NT2/D1 (cell line): ENCODE measurements around the gene PTBP3.
"Not testable (repeated sequence)": the region's sequence is repeated elsewhere in the genome, so short reads cannot be mapped to it uniquely, and the experiment has no call there.

Source experiments
- DNase-seq: peaks from one replicate; pipeline ENCODE4 v3.0.0-alpha.2; 2011; ENCODE audit warnings: low read depth, low spot score
- H3K27me3 ChIP-seq: 2 replicates; pipeline ENCODE4 v1.6.0; 2011; ENCODE audit warnings: mild to moderate bottlenecking; ENCODE audit not compliant: insufficient read length, insufficient read depth
- H3K36me3 ChIP-seq: 2 replicates; pipeline ENCODE4 v1.6.1; 2011; ENCODE audit warnings: mild to moderate bottlenecking, low read length, mixed read lengths; ENCODE audit not compliant: insufficient read depth, insufficient read length
- H3K4me1 ChIP-seq: 2 replicates; pipeline ENCODE4 v1.5.1; 2011; ENCODE audit not compliant: insufficient read depth, insufficient read length
- H3K4me3 ChIP-seq: 2 replicates; pipeline ENCODE4 v1.5.1; 2011; ENCODE audit warnings: low read depth; ENCODE audit not compliant: insufficient read length
- H3K9ac ChIP-seq: 2 replicates; pipeline ENCODE4 v1.6.0; 2011; ENCODE audit warnings: low read depth; ENCODE audit not compliant: insufficient read length
- H3K9me3 ChIP-seq: 2 replicates; pipeline ENCODE4 v1.5.1; 2011; ENCODE audit warnings: mild to moderate bottlenecking, low read length; ENCODE audit not compliant: insufficient read depth
- SUZ12 ChIP-seq: IDR thresholded peaks from 2 replicates; pipeline ENCODE4 v1.6.1; 2011; ENCODE audit not compliant: insufficient read length, insufficient read depth; ENCODE audit errors: extremely low read depth
- YY1 ChIP-seq: IDR thresholded peaks from 2 replicates; pipeline ENCODE4 v1.6.1; 2011; ENCODE audit not compliant: insufficient read length, insufficient read depth
- ZNF274 ChIP-seq: IDR thresholded peaks from 2 replicates; pipeline ENCODE4 v1.6.1; 2011; ENCODE audit warnings: mild to moderate bottlenecking, low read depth, low read length

Gene PTBP3

DNA sequence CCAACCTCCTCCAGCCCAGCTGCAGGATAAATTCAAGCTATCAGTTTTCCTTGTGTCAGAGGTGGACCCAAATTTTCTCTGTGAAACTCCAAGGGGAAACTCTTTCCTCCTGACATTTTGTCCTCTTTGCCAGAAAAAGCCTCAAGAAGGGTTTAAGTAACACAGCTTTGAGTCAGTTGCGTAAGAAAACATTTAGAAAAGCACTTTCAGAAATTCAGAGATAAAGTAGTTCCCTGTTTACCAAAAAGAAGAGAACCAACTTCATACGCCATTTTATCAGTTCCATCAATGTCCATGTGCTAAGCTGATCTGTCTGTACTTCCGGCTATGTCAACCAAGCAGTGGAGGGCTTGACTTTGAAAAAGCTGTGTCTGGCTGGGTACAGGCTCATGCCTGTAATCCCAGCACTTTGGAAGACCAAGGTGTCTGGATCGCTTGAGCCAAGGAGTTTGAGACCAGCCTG, 138.4 kb downstream of the PTBP3 start:
- Histone ChIP-seq H3K9me3 (no peaks in the 10 kb centered on the region), H3K4me3 (no peak overlapping the region), H3K4me1 (no peaks in the 10 kb centered on the region), H3K9ac (no peak overlapping the region), H3K27me3 (no peaks in the 10 kb centered on the region), H3K36me3 (no peaks in the 10 kb centered on the region)
- no peak for DNase-seq
- TF ChIP-seq YY1 (no peak), ZNF274 (no peak), SUZ12 (no peak)

DNA sequence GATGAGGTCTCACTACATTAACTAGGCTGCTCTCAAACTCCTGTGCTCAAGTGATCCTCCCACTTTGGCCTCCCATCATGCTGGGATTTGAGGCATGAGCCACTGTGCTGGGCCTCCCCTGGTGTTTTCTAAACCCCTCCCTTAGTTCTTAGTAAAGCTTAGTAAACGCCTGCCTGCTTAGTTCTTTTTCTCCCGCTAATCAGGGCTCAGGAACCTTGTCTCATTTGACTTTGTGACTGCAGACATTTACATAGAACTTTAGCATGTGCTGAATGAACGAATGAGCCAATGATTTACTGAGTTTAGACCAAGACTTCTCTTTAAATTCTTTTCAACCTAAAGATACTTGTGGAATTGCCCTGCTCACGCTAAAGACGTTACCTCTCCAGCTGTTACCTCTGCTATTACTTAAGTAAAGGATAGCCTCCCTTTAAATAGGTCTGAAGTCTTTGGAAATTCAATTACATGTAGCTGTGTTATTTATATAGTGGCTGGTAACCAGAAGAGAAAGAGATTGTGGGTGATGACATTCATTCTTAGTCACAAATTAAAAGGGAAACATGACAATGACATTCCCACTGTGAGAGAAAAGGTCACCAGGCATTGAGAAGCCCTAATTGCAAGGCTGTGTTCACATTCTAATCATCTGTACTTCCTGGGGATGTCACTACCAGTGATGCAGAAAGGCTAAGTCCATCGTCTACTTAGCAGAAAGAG, 139.7 kb downstream of the PTBP3 start:
- Histone ChIP-seq H3K27me3 (no peaks in the 10 kb centered on the region), H3K4me1 (no peaks in the 10 kb centered on the region), H3K9me3 (no peaks in the 10 kb centered on the region), H3K36me3 (no peaks in the 10 kb centered on the region), H3K9ac (no peak overlapping the region), H3K4me3 (no peak overlapping the region)
- no peak for TF ChIP-seq YY1
- no peak for TF ChIP-seq ZNF274
- no peak for TF ChIP-seq SUZ12
- DNase-seq = peak; percentile 33

DNA sequence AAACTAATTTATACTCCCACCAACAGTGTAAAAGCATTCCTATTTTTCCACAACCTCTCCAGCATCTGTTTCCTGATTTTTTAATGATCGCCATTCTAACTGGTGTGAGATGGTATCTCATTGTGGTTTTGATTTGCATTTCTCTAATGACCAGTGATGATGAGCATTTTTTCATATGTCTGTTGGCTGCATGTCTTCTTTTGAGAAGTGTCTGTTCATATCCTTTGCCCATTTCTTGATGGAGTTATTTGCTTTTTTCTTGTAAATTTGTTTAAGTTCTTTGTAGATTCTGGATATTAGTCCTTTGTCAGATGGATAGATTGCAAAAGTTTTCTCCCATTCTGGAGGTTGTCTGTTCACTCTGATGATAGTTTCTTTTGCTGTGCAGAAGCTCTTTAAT, 143.1 kb downstream of the PTBP3 start:
- not testable (repeated sequence) for H3K27me3 ChIP-seq, H3K36me3 ChIP-seq, H3K4me3 ChIP-seq, H3K9ac ChIP-seq, H3K4me1 ChIP-seq, H3K9me3 ChIP-seq, DNase-seq

DNA sequence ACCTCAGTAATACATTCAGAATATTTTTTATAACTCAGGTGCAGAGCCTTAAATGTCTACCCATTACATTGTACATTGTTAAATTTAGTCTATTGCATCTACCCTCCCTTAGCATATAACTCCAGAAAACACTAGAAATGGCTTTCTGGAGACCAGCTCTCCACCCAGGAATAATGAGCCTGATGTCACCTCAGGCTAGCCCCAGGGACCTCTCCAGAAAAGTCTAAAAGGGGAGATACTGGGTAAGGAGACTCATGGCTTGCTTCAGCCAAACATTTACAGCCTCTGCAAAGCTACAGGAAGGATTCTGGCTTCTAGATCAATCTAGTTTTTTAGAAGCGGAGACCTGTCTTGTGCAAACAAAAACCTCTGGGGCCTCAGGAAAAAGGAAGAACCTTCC, 144.5 kb downstream of the PTBP3 start:
- no peaks in the 10 kb centered on the region for H3K27me3 ChIP-seq
- H3K9me3 ChIP-seq = no peaks in the 10 kb centered on the region
- no peaks in the 10 kb centered on the region for H3K36me3 ChIP-seq
- no peak for DNase-seq
- no peak for TF ChIP-seq SUZ12
- TF ChIP-seq ZNF274 = no peak
- no peak for TF ChIP-seq YY1
- no peaks in the 10 kb centered on the region for H3K4me1 ChIP-seq
- no peak overlapping the region for H3K4me3 ChIP-seq
- H3K9ac ChIP-seq = no peak overlapping the region

DNA sequence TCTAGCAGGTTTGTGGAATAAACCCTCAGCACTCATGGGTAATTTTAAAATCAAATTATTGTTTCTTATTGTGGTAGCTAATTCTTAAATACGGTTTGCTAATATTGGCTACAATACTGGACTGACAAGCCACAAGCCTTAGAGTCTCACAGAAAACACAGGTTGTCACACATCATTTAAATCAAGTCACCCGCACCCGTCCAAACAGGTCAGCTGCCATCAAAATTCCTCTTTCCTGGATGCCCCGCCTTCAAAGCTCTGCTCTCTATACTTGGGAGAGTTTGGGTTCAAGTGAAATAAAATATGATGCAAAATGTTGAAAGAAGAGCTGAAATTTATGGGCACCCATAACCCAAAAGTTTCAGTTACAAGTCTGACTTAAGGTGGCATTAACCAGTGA, 146.0 kb downstream of the PTBP3 start:
- H3K4me3 ChIP-seq = no peak overlapping the region
- H3K9ac ChIP-seq = no peak overlapping the region
- H3K9me3 ChIP-seq = 0 out of 2 replicates have a peak, but pooled peaks cover 7% of the 10 kb centered on the region
- no peaks in the 10 kb centered on the region for H3K4me1 ChIP-seq
- TF ChIP-seq YY1 (no peak), ZNF274 (no peak), SUZ12 (no peak)
- H3K36me3 ChIP-seq = no peaks in the 10 kb centered on the region
- no peak for DNase-seq
- no peaks in the 10 kb centered on the region for H3K27me3 ChIP-seq

DNA sequence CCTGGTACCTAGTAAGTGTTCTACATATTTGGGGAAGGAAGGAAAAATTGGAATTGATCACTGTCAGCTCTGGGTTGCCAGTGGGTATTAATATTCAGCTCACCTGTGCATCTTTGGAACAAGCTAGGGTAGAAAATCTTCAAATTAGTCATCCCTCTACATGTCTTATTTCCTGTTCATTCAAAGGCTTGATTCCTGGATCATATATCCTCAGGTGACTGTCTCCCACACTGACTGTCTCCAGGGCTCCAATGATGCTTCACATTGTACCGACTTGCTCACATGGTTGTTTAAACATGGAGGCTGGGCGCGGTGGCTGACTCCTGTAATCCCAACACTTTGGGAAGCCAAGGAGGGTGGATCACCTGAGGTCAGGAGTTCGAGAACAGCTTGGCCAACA, 146.7 kb downstream of the PTBP3 start:
- H3K27me3 ChIP-seq = no peaks in the 10 kb centered on the region
- H3K36me3 ChIP-seq = no peaks in the 10 kb centered on the region
- no peak overlapping the region for H3K9ac ChIP-seq
- no peak for DNase-seq
- no peaks in the 10 kb centered on the region for H3K4me1 ChIP-seq
- H3K9me3 ChIP-seq = 0 out of 2 replicates have a peak, but pooled peaks cover 7% of the 10 kb centered on the region
- no peak for TF ChIP-seq ZNF274
- TF ChIP-seq SUZ12 = no peak
- no peak for TF ChIP-seq YY1
- H3K4me3 ChIP-seq = no peak overlapping the region

DNA sequence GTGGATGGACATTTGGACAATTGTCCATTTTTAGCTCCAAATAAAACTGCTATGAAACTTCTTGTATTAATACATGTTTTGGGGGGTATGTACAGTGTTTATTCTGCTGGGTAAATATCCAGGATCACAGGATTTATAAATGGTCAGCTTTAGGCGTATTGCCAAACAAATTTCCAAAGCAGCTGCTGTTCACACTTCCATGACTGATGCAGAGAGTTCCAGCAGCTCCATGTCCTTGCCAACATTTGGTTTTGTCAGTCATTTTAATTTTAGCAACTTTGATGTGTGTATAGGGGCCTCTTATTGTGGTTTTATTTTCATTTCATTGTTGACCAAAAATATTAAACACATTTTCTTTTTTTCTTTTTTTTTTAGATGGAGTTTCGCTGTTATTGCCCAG, 148.5 kb downstream of the PTBP3 start:
- DNase-seq = no peak
- no peak overlapping the region for H3K4me3 ChIP-seq
- no peaks in the 10 kb centered on the region for H3K36me3 ChIP-seq
- TF ChIP-seq ZNF274 (no peak), YY1 (no peak), SUZ12 (no peak)
- H3K27me3 ChIP-seq = no peaks in the 10 kb centered on the region
- H3K9ac ChIP-seq = no peak overlapping the region
- no peaks in the 10 kb centered on the region for H3K4me1 ChIP-seq
- H3K9me3 ChIP-seq = 0 out of 2 replicates have a peak, but pooled peaks cover 7% of the 10 kb centered on the region
